ENCODE results near the gene VPS72.

DNA sequence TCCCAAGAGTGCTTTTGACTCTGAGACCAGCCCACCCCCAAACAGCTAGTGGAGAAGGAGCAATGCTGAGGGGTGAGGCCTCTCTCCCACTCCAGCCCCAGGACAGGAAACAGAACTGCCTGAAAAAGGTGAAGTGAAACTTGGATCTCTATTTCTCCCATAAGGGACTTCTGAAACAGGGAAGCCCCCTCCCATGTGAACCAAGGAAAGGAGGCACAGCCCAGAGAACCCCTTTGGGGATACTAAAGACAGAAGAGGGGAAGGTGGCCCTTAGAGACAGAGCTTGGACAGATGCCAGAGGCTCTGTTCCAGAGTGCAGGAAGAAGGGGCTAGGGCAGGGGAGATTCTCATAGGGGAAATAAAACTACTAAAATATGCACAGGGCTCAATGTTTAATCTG, 30.6 kb downstream of the VPS72 start:
- TF ChIP-seq, protein P1, sequence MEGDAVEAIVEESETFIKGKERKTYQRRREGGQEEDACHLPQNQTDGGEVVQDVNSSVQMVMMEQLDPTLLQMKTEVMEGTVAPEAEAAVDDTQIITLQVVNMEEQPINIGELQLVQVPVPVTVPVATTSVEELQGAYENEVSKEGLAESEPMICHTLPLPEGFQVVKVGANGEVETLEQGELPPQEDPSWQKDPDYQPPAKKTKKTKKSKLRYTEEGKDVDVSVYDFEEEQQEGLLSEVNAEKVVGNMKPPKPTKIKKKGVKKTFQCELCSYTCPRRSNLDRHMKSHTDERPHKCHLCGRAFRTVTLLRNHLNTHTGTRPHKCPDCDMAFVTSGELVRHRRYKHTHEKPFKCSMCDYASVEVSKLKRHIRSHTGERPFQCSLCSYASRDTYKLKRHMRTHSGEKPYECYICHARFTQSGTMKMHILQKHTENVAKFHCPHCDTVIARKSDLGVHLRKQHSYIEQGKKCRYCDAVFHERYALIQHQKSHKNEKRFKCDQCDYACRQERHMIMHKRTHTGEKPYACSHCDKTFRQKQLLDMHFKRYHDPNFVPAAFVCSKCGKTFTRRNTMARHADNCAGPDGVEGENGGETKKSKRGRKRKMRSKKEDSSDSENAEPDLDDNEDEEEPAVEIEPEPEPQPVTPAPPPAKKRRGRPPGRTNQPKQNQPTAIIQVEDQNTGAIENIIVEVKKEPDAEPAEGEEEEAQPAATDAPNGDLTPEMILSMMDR (IDR thresholded peaks at IDR 0.05), result no peak
- no peak for TF ChIP-seq POLR2A (IDR thresholded peaks at IDR 0.05)

All from heart left ventricle (tissue), 13 donors.